Measurements from ENCODE around the gene SLC45A3.

The SLC45A3 gene

GRCh38 chr1:205714906-205715246 is 34.6 kb upstream of the SLC45A3 start (continued):
- TF ChIP-seq ZNF792 (tag by site-specific recombination; IDR thresholded peaks at IDR 0.05) (no peak), ZXDB (tag by site-specific recombination; IDR thresholded peaks at IDR 0.05) (peak; percentile 57; the same call in 1 of the 2 replicates), KLF9 (tag by site-specific recombination; IDR thresholded peaks at IDR 0.05; ENCODE audit: low read depth) (no peak), ATF2 (tag by site-specific recombination; IDR thresholded peaks at IDR 0.05; ENCODE audit: low read depth) (no peak), ZNF639 (tag by site-specific recombination; IDR thresholded peaks at IDR 0.05) (no peak), ZSCAN30 (tag by site-specific recombination; IDR thresholded peaks at IDR 0.05) (0 out of 2 replicates have a peak, but pooled peaks have one; percentile 46)
- TF ChIP-seq, protein P1, sequence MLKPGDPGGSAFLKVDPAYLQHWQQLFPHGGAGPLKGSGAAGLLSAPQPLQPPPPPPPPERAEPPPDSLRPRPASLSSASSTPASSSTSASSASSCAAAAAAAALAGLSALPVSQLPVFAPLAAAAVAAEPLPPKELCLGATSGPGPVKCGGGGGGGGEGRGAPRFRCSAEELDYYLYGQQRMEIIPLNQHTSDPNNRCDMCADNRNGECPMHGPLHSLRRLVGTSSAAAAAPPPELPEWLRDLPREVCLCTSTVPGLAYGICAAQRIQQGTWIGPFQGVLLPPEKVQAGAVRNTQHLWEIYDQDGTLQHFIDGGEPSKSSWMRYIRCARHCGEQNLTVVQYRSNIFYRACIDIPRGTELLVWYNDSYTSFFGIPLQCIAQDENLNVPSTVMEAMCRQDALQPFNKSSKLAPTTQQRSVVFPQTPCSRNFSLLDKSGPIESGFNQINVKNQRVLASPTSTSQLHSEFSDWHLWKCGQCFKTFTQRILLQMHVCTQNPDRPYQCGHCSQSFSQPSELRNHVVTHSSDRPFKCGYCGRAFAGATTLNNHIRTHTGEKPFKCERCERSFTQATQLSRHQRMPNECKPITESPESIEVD (tag by site-specific recombination; IDR thresholded peaks at IDR 0.05) = peak; percentile 95

DNA sequence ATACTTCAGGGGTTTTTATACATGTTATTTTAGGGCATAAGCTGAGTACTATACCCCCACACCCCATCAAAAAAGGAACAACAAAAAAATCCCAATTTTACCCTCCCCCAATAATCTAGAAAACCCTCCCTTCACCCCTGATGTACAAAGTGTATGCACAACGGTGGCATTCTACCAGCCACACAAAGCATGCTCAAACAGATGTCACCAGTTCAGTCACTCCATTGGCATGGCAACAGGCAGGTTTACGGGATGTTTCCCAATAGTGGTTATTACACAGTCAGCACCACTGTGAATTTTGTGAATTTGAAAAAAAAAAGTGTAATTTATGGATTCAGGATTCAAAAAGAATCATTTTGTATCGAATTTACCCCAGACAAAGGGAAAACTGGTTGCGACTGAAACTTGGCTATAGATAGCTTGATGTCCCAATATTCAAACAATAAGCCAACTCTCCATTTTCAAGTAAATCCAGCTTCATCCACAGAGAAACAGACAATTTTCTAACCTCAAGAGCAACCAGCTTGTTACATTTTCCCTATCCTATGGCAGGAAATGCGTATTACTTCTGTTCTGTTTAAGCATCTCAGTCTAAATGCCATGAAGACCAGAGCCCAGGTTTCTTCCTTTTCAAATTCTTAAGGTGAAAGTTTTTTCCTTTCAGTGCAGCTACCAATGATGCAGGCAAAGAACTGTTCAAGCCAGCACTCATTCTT is 34.0 kb upstream of the SLC45A3 start:
- Histone ChIP-seq H3K9me3 (ENCODE audit: control insufficient read depth, insufficient read depth, low read depth, low read length) (no peaks in the 10 kb centered on the region), H3K4me3 (ENCODE audit: low read depth, low read length) (no peak overlapping the region), H3K4me1 (ENCODE audit: control insufficient read depth, insufficient read depth, low read length) (peaks cover 7% of the 10 kb centered on the region), H3K36me3 (ENCODE audit: control insufficient read depth in 2 of 2, insufficient read depth in 1 of 2, low read length in 2 of 2) (peaks cover 38 to 73% of the 10 kb centered on the region in 2 experiments), H3K27ac (ENCODE audit: extremely low read depth, low read depth, low read length) (no peak overlapping the region)
- TF ChIP-seq ZNF629 (tag by site-specific recombination; IDR thresholded peaks at IDR 0.05) (0 out of 2 replicates have a peak, but pooled peaks have one; percentile 10), ZFP41 (tag by site-specific recombination; IDR thresholded peaks at IDR 0.05; ENCODE audit: borderline replicate concordance) (no peak), ZNF350 (tag by site-specific recombination; IDR thresholded peaks at IDR 0.05) (no peak), ZSCAN5A (tag by site-specific recombination; IDR thresholded peaks at IDR 0.05) (no peak), ZNF555 (tag by site-specific recombination; conservative IDR thresholded peaks at IDR 0.05) (no peak), PRDM1 (tag by site-specific recombination; IDR thresholded peaks at IDR 0.05) (peak; percentile 53), ZNF571 (tag by site-specific recombination; IDR thresholded peaks at IDR 0.05) (no peak), ZFHX2 (tag by site-specific recombination; conservative IDR thresholded peaks at IDR 0.05) (0 out of 2 replicates have a peak, but pooled peaks have one; percentile 37), ZNF561 (tag by site-specific recombination; IDR thresholded peaks at IDR 0.05; ENCODE audit: borderline replicate concordance) (no peak), ZNF37A (tag by site-specific recombination; IDR thresholded peaks at IDR 0.05) (no peak), ZNF341 (tag by site-specific recombination; IDR thresholded peaks at IDR 0.05; ENCODE audit: low read depth) (no peak), SCRT2 (tag by site-specific recombination; IDR thresholded peaks at IDR 0.05) (peak; percentile 92), ZNF114 (tag by site-specific recombination; IDR thresholded peaks at IDR 0.05) (no peak)
- TF ChIP-seq, protein P2, sequence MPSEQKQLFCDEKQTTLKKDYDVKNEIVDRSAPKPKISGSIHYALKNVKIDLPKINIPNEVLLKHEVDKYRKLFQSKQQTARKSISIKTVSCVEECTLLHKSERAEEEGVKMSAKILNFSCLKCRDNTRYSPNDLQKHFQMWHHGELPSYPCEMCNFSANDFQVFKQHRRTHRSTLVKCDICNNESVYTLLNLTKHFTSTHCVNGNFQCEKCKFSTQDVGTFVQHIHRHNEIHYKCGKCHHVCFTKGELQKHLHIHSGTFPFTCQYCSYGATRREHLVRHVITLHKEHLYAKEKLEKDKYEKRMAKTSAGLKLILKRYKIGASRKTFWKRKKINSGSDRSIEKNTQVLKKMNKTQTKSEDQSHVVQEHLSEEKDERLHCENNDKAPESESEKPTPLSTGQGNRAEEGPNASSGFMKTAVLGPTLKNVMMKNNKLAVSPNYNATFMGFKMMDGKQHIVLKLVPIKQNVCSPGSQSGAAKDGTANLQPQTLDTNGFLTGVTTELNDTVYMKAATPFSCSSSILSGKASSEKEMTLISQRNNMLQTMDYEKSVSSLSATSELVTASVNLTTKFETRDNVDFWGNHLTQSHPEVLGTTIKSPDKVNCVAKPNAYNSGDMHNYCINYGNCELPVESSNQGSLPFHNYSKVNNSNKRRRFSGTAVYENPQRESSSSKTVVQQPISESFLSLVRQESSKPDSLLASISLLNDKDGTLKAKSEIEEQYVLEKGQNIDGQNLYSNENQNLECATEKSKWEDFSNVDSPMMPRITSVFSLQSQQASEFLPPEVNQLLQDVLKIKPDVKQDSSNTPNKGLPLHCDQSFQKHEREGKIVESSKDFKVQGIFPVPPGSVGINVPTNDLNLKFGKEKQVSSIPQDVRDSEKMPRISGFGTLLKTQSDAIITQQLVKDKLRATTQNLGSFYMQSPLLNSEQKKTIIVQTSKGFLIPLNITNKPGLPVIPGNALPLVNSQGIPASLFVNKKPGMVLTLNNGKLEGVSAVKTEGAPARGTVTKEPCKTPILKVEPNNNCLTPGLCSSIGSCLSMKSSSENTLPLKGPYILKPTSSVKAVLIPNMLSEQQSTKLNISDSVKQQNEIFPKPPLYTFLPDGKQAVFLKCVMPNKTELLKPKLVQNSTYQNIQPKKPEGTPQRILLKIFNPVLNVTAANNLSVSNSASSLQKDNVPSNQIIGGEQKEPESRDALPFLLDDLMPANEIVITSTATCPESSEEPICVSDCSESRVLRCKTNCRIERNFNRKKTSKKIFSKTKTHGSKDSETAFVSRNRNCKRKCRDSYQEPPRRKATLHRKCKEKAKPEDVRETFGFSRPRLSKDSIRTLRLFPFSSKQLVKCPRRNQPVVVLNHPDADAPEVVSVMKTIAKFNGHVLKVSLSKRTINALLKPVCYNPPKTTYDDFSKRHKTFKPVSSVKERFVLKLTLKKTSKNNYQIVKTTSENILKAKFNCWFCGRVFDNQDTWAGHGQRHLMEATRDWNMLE (tag by site-specific recombination; conservative IDR thresholded peaks at IDR 0.05; ENCODE audit: low read depth) = no peak
- POLR2A ChIA-PET = no interaction called here
- CTCF ChIA-PET = interaction anchor here (0.5 to 10.0 kb wide), 10 partner anchors 9 to 190 kb away, joined by 3 to 359 read pairs (median 5); no protein-coding TSS in a partner anchor
